Calu3 (cell line): ENCODE data around the gene CYP11A1. TPM values are rescaled to one million over a fixed set of nuclear protein-coding genes. Genes with fewer than 3 reads are reported as not detected.

Source experiments
- BruUV-seq: library from RNA; stranded (reverse); fragments of 400-500 nt; replicated peaks from 2 replicates; lab custom pipeline; 2021; lab: Mats Ljungman, UMichigan
- CTCF ChIA-PET: fragments of 300-600 bp; sonication (Branson Sonifier 250); formaldehyde crosslinking; loops from one replicate; lab custom pipeline; 2022; ENCODE audit warnings: antibody characterized with exemption; lab: Charles Lee
- DNase-seq: peaks from one replicate; pipeline ENCODE4 v3.0.0; 2022
- H3K27ac Mint-ChIP-seq: one replicate; pipeline ENCODE4 v1.8.0; 2022; ENCODE audit warnings: mixed read lengths; ENCODE audit not compliant: unreplicated experiment
- H3K27me3 Mint-ChIP-seq: one replicate; pipeline ENCODE4 v1.8.0; 2022; ENCODE audit warnings: mixed read lengths; ENCODE audit not compliant: unreplicated experiment
- H3K36me3 Mint-ChIP-seq: one replicate; pipeline ENCODE4 v1.8.0; 2022; ENCODE audit warnings: mild to moderate bottlenecking, moderate library complexity, mixed read lengths; ENCODE audit not compliant: insufficient read depth, unreplicated experiment
- H3K4me1 Mint-ChIP-seq: one replicate; pipeline ENCODE4 v1.8.0; 2022; ENCODE audit warnings: mild to moderate bottlenecking, low read depth, mixed read lengths; ENCODE audit not compliant: unreplicated experiment
- H3K4me3 Mint-ChIP-seq: one replicate; pipeline ENCODE4 v1.8.0; 2022; ENCODE audit warnings: mild to moderate bottlenecking, low read depth, moderate library complexity, mixed read lengths; ENCODE audit not compliant: unreplicated experiment
- H3K9me3 Mint-ChIP-seq: one replicate; pipeline ENCODE4 v1.8.0; 2022; ENCODE audit warnings: low read depth, mixed read lengths; ENCODE audit not compliant: unreplicated experiment
- CTCF ChIP-seq: fragments of 200-600 bp; IDR thresholded peaks from one replicate; pipeline ENCODE4 v1.8.0; 2022; ENCODE audit warnings: antibody characterized with exemption; ENCODE audit not compliant: unreplicated experiment
- intact Hi-C: fragments of 100-400 bp; cut with micrococcal nuclease; formaldehyde crosslinking; loops from one replicate; pipeline ENCODE4 v1.10.0; 2022; ENCODE audit not compliant: unreplicated experiment
- total RNA-seq: library from RNA; stranded (reverse); gene quantifications from 2 replicates; pipeline ENCODE4 v1.2.3, GENCODE V29; 2022

The CYP11A1 gene
- total RNA-seq, 1 experiment from 2014 or later: not detected

- Mint-ChIP-seq H3K4me3 (no peak overlapping the region), H3K9me3 (no peaks in the 10 kb centered on the region), H3K4me1 (no peaks in the 10 kb centered on the region), H3K36me3 (no peaks in the 10 kb centered on the region), H3K27me3 (peaks cover 82% of the 10 kb centered on the region), H3K27ac (no peak overlapping the region)
- intact Hi-C loops: no loop called here
- TF ChIP-seq CTCF: no peak
- no peak for DNase-seq
- no TSS peak for BruUV-seq
- CTCF ChIA-PET: interaction anchor here (1.0 kb wide), 1 partner anchor 23 kb away, joined by 5 read pairs; no protein-coding TSS in a partner anchor
These were observed 36.5 kb downstream of the CYP11A1 start for GRCh38 chr15:74330861-74331408.

- H3K4me3 Mint-ChIP-seq: no peak overlapping the region
- no peaks in the 10 kb centered on the region for H3K9me3 Mint-ChIP-seq
- no peak overlapping the region for H3K27ac Mint-ChIP-seq
- CTCF ChIA-PET: interaction anchor here (1.2 to 1.8 kb wide), 3 partner anchors 12 to 21 kb away, joined by 4 to 5 read pairs (median 5); no protein-coding TSS in a partner anchor
- H3K4me1 Mint-ChIP-seq: peaks cover 8% of the 10 kb centered on the region
- BruUV-seq: no TSS peak
- intact Hi-C loops: no loop called here
- no peaks in the 10 kb centered on the region for H3K36me3 Mint-ChIP-seq
- no peak for DNase-seq
- TF ChIP-seq CTCF: no peak
- H3K27me3 Mint-ChIP-seq: peaks cover 90% of the 10 kb centered on the region
These were observed 39.0 kb downstream of the CYP11A1 start for GRCh38 chr15:74328331-74329056.

GRCh38 chr15:74327756-74328155 is 39.7 kb downstream of the CYP11A1 start:
- DNase-seq: no peak
- Mint-ChIP-seq H3K27me3 (peaks cover 86% of the 10 kb centered on the region), H3K4me3 (no peak overlapping the region), H3K9me3 (no peaks in the 10 kb centered on the region), H3K4me1 (peaks cover 8% of the 10 kb centered on the region), H3K36me3 (no peaks in the 10 kb centered on the region), H3K27ac (no peak overlapping the region)
- TF ChIP-seq CTCF: no peak
- intact Hi-C loops: no loop called here
- CTCF ChIA-PET: interaction anchor here (0.6 to 1.8 kb wide), 3 partner anchors 12 to 190 kb away, joined by 4 to 5 read pairs (median 4); no protein-coding TSS in a partner anchor
- BruUV-seq: no TSS peak

GRCh38 chr15:74326746-74327145 is 40.7 kb downstream of the CYP11A1 start:
- H3K36me3 Mint-ChIP-seq: no peaks in the 10 kb centered on the region
- intact Hi-C loops: no loop called here
- H3K27me3 Mint-ChIP-seq: peaks cover 76% of the 10 kb centered on the region
- CTCF ChIA-PET: no interaction called here
- H3K4me3 Mint-ChIP-seq: no peak overlapping the region
- H3K9me3 Mint-ChIP-seq: no peaks in the 10 kb centered on the region
- DNase-seq: no peak
- peaks cover 8% of the 10 kb centered on the region for H3K4me1 Mint-ChIP-seq
- H3K27ac Mint-ChIP-seq: no peak overlapping the region
- TF ChIP-seq CTCF: no peak
- BruUV-seq: no TSS peak
